Activated CD4-positive, alpha-beta T cell treated with anti-CD3 and anti-CD28 coated beads, Interleukin-10, Interleukin-2, amounts not matched to agents 100 ng/mL and 50 ng/mL, durations not matched to agents 16 hours and 8 hours (primary cell): ENCODE data around the gene ERI2.
"Not testable (repeated sequence)": the region's sequence is repeated elsewhere in the genome, so short reads cannot be mapped to it uniquely, and the experiment has no call there.

Experiments
- DNase-seq: peaks from one replicate; pipeline ENCODE4 v3.0.0-alpha.2; 2020

ERI2 gene

GRCh38 chr16:20762404-20763123 is 43.7 kb downstream of the ERI2 start:
- no peak for DNase-seq

DNA sequence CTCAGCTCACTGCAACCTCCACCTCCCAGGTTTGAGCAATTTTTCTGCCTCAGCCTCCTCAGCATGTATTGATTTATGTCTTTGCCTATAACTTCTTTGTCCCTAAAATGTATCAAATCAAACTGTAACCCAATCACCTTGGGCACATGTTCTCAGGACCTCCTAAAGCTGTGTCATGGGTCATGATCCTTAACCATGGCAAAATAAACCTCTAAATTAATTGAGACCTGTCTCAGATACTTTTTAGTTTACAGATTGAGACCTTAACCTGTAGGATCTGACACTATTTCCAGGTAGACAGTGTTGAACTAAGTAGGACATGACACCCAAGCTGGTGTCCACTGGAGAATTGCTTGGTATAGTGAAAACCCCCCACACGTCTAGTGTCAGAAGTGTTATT is 45.1 kb downstream of the ERI2 start:
- DNase-seq, result no peak

DNA sequence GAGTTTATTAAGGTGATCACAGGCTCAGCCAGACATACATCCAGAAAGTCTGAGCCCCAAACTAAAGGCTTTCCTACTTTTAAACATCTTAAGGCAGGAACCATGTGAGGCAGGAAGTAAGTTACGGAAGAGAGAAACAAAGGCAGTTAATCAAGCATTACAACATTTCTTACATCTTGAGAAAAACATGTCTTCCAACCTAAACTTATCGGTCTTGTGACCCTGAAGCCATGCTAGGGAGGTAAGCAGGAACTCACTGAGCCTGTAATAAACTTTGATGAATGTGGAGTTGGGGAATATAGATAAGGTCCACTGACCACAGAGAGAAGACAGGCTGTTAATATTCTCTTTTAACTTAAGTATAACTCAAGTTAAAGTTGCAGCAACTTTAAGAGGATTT is 45.9 kb downstream of the ERI2 start:
- no peak for DNase-seq

DNA sequence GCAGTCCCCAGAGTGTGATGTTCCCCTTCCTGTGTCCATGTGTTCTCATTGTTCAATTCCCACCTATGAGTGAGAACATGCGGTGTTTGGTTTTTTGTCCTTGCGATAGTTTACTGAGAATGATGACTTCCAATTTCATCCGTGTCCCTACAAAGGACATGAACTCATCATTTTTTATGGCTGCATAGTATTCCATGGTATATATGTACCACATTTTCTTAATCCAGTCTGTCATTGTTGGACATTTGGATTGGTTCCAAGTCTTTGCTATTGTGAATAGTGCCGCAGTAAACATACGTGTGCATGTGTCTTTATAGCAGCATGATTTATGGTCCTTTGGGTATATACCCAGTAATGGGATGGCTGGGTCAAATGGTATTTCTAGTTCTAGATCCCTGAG is 50.5 kb downstream of the ERI2 start:
- not testable (repeated sequence) for DNase-seq

DNA sequence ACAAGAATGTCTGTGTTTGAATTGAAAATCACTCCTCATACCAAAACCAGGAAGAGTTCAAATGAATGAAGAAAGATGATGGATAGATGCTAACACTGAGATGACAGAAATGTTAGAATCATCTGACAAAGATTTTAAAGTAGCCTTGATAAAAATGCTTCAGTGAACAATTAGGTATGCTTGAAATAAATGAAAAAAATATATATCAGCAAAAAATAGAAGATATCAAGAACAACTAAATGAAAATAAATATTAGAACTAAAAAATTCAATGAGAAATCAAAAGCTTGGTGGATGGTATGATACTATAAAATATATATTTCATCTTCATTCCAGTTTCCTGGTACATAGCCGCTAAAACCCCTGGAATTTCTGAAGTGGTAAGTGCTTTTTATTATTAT is 51.0 kb downstream of the ERI2 start:
- DNase-seq, result no peak

GRCh38 chr16:20753727-20754126 is 52.5 kb downstream of the ERI2 start:
- DNase-seq, result no peak

DNA sequence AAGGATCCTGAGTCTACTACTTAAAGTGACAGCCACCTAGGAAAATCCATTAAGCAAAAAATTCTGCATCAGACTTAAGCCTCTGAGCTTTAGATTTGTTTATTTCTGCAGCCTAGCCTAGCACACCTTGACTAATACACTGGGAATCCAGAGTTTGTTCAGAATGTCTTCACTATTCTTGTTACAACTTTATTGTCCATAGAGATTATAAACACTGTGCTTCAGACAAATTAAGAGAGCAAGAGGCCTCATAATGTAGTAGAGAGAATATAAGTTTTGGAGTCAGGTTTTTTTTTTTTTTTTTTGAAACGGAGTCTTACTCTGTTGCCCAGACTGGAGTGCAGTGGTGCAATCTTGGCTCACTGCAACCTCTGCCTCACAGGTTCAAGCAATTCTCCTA is 55.7 kb downstream of the ERI2 start:
- DNase-seq, result no peak

DNA sequence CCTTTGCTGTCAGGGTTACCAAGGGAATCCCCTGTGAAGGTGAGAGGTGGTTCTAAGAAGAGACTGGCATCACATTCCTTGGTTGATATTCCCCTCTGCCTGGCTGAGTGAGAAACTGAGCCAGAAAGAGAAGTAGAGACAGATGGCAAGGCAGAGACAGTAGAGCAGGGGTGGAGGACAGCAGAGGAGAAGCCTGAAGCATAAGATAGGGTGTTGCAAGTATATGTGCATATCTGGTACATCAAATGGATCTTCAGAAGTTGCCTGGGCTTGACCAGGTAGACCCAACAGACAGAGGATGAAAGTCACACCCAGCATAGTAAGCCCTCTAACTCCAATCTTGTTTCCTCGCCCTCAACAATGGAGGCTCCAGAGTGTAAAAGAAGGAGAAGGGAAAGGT is 56.8 kb downstream of the ERI2 start:
- no peak for DNase-seq

DNA sequence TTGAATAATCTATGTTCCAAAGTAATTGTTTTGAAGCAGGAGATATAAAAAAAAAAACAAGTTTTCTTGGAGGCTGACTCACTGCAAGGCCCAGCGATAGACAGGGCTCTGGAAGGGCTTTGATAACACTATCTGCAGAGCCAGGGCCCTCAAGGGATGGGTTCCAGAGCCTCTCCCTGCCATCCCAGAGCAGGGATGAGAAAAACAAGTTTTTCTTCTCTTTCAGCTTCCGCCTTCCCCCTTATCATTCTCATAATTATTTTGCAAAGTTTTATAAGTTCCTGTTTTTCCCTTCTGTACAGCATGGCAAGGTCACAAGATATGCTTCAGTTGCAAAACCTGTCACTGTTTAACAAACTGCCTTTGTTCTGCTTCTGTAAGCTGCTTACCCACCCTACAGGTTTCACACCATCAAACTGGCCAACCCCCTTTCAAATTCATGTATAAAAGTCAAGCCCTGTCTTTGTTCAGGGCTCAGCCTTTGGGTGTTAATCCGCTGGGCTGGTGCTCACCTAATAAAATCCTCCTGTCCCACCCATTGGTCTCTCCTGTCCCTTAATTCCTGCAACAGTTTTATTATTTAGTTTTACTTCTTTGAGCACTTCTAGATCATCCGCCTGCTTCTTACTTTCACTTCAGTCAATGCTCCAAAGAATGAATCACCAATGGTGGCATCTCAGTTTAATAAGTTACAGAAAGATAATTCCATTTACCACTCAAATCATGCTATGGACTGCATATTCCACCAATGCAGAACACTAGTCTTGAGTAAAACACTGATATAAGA is 59.0 kb downstream of the ERI2 start:
- DNase-seq, result no peak

DNA sequence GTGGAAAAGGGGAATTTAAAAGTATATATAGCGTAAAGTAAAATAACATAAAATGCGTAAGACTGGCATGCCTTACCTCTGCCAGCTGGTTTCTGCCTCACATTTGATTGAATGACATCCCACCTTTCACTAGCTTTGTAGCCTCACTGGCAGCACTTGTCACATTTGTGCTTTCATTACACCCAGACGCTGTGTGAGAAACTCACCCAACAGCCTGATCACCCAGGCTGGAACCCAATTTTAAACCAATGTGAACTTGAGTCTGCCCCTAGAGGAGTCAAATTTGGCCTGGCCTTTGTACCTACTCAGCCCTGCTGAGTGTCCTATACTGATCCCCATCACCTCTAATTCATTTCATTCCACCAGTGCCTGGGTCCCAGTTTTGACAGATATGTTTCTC is 59.8 kb downstream of the ERI2 start:
- no peak for DNase-seq
